Gastroesophageal sphincter (tissue), 3 donors: ENCODE results near the gene GAL3ST1.

Experiments
- CTCF ChIP-seq, 4 experiments: fragments of 200-600 bp in 2 of 4; fragments of 450-650 bp in 2 of 4; sonication (generic) in 1 of 4; IDR thresholded peaks; one replicate each; pipeline ENCODE4 v1.5.1; 2017 to 2019; ENCODE audit warnings: antibody characterized with exemption in 4 of 4, mild to moderate bottlenecking in 2 of 4, moderate library complexity in 2 of 4
- EP300 ChIP-seq: sonication (generic); formaldehyde crosslinking; IDR thresholded peaks from one replicate; pipeline ENCODE4 v1.6.1; 2017; ENCODE audit warnings: antibody characterized with exemption, mild to moderate bottlenecking
- POLR2A ChIP-seq, 2 donors: fragments of 450-650 bp; IDR thresholded peaks; one replicate each; pipeline ENCODE4 v1.6.1; 2017; ENCODE audit warnings: antibody characterized with exemption in 2 of 2, mild to moderate bottlenecking in 2 of 2, moderate library complexity in 1 of 2
- POLR2AphosphoS5 ChIP-seq: sonication (generic); formaldehyde crosslinking; IDR thresholded peaks from one replicate; pipeline ENCODE4 v1.6.1; 2017; ENCODE audit warnings: antibody characterized with exemption

- no peak for TF ChIP-seq CTCF (IDR thresholded peaks at IDR 0.05)
- TF ChIP-seq POLR2AphosphoS5 = no peak
- no peak for TF ChIP-seq POLR2A (IDR thresholded peaks at IDR 0.05)
- TF ChIP-seq EP300 = no peak
These were observed 8.3 kb downstream of the GAL3ST1 start for GRCh38 chr22:30566125-30566524.
